GM21515 (cell line): Measurements from ENCODE around the gene LSP1.

Source experiments
- ATAC-seq: cut with Tn5 transposase; IDR thresholded peaks from one replicate; pipeline ENCODE4 v1.9.1; 2021; ENCODE audit not compliant: unreplicated experiment

LSP1 gene

GRCh38 chr11:1913271-1914060 is 60.6 kb downstream of the LSP1 start:
- ATAC-seq, result no peak

- no peak for ATAC-seq
These were observed 62.9 kb downstream of the LSP1 start for GRCh38 chr11:1915795-1916131.

DNA sequence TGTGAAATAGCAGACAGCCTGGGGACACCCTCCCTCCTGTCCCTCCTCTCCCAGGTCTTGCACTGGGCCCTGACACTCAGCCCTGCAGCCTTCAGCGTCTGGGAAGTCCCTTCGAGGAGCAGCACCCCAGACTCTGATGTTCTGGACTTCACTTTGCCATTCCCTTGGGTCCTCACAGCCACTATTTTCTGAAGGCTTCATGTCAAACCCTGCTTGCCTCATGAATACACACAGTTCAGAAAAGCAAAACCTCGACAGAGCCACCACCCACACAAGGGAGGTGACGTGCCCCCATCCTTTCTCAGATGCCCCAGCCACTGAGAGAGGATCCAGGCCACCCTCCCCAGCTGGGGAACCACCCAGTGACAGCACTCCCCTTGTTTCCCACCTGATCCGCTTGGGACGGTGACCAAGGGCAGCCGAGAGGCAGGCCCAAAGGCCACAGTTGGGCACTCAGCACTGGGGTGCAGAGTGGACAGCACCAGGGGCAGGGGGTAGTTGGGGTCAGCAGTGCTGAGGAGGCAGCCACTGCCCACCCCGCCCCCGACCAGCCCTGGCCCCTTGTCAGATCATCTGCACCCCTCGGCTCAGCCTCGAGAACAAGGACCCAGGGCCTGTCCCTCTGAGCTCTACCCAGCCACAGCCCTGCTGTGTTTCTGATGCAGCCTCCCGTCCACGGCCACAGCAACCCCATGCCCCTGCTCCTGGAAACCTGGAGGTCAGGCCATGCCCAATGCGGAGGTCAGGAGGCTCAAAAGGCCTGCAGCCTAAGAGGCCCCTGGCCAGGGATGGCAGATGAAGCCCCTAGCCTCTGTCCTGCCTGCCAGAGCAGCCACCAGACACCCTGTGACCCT is 63.5 kb downstream of the LSP1 start:
- ATAC-seq, result no peak

GRCh38 chr11:1916986-1917522 is 64.2 kb downstream of the LSP1 start:
- ATAC-seq, result no peak

DNA sequence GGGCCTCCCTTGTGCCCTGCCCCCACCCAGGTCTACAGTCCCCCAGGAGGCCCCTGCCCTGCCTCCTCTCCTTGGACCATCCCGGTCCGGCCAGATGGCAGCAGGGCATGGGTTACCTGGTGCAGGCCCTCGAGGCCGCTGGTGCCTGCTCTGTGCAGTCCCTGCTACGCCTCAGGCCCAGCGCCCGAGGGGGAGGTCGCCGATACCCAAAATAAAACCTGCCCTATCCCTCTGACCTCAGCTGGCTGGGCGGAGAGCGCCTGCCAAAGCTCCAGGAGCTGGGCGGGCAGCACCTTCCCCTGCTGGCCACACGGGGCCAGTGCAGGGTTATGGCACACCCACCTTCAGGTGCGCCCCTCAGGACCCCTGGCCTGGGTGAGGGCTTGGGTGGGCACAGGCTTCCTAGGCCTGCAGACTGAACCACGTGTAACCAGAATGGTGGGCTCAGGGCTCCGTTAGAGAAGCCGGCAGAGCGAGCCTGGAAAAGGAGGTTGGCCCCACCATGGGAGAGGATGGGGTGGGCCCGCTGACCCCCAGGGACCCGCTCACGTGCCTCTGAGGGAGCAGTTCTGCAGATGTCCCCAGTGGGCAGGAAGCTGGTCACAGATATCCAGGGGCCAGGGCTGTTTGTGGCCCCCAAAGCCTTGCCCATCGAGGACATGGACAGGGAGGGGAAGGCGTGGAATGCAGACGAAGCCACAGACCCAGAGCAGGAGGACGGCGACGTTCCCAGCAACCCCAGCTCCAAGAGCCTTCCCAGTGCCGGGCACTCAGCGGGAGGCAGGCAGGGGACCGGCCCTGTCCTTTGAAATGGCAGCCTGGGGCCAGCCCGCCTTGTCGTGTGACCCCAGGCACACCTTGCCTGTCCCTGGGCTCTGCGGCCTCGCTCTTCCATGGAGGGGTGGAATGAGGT is 64.9 kb downstream of the LSP1 start:
- no peak for ATAC-seq

- no peak for ATAC-seq
These were observed 65.8 kb downstream of the LSP1 start for GRCh38 chr11:1918436-1919315.

- ATAC-seq, result no peak
These were observed 66.7 kb downstream of the LSP1 start, which contains the start of gene TNNT3 for GRCh38 chr11:1919391-1920127. Gene TNNT3 (plus strand): TSS chr11:1919703. CDS start chr11:1922875, 3,172 bp downstream.

DNA sequence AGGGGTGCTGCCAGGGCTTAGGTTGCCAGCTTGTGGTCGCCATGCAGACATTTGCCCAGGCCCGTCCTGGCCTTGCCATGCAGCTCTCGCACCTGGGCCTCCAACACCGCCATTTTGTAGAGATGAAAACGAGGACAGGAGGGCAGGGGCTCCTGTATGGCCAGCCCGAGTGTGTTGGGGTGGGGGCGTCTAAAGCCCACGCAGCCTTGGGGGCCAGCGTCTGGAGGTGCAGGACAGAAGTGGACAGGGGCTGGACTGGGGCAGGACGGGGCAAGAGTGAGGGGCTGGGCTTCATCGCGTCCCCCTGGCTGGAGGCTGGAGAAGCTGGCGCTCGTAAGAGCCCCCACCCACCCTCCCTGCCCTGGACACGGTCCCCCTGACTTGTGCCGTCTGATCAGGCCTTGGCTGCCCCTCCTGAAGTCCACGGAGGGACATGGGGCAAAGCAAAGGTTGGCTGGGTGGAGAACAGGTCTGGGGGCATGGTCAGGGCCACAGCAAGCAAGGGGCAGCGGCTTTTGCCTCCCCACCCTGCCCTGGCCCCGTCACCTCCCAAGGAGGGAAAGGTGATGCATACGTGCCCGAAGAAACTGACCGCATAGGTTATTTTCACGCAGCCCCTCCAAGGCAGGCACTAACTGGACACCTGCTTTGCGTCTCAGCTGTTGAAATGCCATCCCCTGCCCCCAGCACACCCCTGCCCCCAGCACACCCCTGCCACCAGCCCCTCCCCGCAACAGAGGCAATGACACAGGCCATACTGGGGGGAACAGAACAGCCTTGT is 67.4 kb downstream of the LSP1 start:
- no peak for ATAC-seq

GRCh38 chr11:1920909-1921573 is 68.2 kb downstream of the LSP1 start:
- ATAC-seq, result no peak

- no peak for ATAC-seq
These were observed 68.8 kb downstream of the LSP1 start for GRCh38 chr11:1921574-1922141.

- no peak for ATAC-seq
These were observed 69.7 kb downstream of the LSP1 start for GRCh38 chr11:1922481-1923081.

- no peak for ATAC-seq
These were observed 70.5 kb downstream of the LSP1 start for GRCh38 chr11:1923201-1923956.

GRCh38 chr11:1924181-1924580 is 71.3 kb downstream of the LSP1 start:
- no peak for ATAC-seq

- ATAC-seq, result no peak
These were observed 71.9 kb downstream of the LSP1 start for GRCh38 chr11:1924646-1925372.

DNA sequence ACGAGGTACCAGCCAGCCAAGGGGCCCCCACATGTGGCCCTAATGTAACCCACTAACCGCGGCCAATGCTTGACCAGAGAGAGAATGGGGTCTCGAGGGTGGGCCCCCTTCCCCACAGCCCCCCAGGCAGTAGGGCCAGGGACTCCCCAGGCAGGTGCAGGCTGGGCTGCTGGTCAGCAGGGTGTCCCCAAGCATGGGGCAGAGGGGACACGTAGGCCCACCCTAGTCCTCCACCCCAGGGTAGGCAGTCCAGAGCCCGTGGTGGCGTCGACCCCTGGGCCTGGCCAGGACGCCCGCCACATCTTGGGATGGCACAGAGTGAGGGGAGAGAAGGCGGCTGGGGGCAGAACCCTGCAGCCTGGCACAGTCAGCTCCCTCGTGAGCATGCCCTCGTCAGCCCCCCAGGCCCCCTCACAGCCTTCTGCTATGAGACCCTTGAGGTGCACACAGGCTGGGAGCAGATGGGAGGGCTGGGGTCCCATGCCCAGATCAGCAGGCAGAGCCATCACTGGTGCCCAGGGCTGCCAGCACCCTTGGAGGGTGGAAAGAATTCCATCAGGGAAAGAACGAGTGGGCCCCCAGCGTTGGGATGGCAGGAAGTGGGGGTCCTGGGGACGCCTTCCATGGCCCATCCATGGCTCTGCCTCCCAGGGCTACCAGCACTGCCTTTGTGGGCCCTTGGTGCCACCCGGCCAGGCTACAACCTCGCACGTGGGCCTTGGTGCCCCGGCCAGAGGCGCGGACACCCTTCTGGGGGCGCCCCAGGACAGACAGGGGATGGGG is 72.7 kb downstream of the LSP1 start:
- no peak for ATAC-seq
